Forelimb muscle (tissue), 1 donor: ENCODE measurements around the gene IGFBP5. TPM values are rescaled to one million over a fixed set of nuclear protein-coding genes. Genes with fewer than 3 reads are reported as not detected.

Experiments
- DNase-seq: peaks from one replicate; pipeline ENCODE4 v3.0.0-alpha.2; 2013; ENCODE audit warnings: low read depth
- polyA plus RNA-seq: library from polyadenylated mRNA; unstranded; fragments of 120-200 nt; gene quantifications from one replicate; pipeline ENCODE4 v1.2.1, GENCODE V29; 2013; ENCODE audit not compliant: insufficient read length

The IGFBP5 gene
- polyA plus RNA-seq, 1 donor: 468 TPM

DNA sequence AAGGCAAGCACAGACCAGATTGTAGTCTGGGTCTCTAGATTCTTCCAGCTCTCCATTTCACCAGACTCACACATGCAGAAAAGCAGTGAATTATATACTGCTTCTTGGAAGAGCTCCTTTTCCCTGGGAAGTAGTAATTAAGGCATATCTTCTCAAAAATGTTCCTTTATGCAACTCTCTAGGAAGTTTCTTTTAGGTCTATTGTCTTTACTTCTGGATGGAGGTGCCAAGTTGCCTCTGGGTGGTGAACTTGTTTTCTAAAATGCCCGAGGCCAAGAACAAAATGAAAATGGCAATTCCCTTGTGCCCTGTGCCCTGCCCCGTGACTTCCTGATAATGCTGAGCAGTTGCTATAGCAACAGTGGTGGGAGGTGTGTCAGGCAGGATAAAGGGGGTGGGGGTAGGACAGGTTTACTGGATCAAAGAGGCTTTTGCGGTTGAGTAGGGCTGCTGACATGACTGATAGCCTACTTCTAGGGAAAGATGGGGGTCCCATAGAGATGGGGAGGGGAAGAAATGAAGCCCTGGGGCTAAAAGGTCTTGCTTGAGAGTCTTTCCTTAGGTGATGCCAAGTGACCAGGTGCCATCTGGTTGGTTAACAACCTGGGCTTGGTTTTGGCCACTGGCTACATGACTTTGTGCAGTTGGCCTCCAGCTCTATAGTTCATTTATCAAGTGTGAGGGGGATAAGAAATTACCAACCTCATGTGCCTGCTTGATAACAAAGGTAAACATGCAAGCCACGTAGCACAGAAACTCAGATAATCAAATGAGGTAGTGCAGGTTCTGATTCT lies 50.3 kb downstream of the IGFBP5 start:
- DNase-seq: no peak

DNA sequence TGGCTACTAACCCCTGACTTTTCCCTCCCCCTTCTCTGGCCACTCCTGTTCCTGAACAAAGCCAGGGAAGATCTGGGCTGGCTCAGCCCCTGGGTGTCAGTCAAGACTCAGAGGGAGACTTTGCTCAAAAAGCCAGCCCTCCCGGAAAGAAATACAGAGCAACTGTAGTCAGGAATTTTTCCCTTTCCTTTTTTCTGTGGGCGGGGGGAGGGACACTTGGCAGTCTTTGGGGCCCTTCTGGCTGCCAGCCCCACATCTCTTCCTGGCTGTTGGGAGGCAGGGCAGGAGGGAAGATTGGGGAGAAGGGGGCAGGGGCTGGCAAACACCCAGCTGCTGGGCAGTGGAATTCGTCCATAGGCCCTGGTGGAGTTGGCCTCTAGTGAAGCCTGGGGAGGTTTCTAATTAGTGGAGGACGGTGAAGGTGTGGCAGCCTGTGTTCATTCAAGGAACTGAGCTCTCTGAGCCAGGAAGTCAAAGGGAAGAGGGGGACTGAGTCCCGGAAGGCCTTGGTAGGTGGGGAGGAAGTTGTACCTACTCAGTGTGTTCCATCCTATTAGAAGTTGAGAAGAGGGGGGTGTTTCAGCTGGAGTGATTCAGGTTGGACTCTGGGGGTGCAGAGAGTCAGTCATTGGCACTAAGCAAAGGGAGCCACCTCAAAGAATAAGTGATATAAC lies 51.2 kb downstream of the IGFBP5 start:
- no peak for DNase-seq

DNA sequence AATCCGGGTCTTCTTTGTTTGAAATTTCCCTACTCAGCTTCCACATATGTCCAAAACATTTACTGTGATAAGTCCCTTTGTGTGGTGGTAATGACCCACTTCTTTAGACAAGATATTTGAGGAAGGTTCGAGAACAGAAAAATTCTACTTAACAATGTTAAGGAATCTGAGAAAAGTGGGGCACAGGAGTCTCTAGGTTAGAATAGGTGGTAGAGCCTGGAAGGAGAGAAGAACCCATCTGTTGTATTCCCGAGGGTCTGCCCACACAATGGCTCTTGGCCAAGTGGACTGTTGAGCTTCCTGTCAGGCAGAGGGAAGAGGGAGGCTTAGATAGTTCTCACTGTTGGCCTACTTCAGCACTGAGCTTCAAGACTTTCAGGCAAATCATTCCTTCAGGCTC lies 57.9 kb downstream of the IGFBP5 start:
- DNase-seq: no peak

DNA sequence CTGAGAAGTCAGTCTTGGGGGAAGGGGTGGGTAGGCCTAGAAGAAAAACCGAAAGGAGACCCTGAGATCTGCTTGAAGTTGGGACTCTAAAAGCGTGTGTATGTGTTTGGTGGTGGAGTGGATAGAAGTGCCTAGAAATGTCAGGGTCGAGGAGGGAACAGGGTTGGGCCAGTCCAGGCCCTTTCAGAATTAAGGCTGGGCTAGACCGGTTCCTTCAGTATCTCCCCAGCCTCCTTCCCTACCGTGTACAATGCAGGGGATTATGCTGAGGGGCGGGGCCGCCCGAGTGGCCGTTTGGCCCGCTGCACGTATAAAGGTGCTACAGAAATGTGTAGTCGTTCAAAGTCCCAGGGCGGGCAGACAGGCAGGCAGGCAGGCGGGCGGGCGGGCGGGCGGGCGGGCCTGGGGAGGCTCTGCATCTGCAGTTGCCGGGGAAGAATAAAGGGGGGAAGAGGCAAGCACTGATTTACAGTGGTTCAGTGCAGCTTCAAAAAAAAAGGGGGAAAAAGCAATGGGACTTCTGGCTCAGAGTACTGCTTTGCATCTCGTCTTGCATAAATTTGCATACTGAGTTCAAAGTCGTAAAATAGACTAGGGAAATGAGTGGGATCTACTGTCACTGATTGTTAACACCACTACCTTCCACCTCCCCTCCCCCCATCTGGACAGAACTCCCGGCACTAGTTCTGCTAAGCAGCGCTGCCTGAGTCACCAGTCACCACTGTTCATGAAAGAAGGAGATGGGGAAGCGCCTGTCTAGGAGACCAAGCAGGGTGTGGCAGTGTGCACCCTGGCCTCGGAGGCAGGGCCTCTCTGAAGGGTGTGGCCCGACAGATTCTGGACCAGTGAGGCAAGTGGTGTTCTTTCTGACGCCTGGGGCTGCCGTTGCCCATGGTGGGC lies 58.5 kb downstream of the IGFBP5 start:
- DNase-seq: no peak

DNA sequence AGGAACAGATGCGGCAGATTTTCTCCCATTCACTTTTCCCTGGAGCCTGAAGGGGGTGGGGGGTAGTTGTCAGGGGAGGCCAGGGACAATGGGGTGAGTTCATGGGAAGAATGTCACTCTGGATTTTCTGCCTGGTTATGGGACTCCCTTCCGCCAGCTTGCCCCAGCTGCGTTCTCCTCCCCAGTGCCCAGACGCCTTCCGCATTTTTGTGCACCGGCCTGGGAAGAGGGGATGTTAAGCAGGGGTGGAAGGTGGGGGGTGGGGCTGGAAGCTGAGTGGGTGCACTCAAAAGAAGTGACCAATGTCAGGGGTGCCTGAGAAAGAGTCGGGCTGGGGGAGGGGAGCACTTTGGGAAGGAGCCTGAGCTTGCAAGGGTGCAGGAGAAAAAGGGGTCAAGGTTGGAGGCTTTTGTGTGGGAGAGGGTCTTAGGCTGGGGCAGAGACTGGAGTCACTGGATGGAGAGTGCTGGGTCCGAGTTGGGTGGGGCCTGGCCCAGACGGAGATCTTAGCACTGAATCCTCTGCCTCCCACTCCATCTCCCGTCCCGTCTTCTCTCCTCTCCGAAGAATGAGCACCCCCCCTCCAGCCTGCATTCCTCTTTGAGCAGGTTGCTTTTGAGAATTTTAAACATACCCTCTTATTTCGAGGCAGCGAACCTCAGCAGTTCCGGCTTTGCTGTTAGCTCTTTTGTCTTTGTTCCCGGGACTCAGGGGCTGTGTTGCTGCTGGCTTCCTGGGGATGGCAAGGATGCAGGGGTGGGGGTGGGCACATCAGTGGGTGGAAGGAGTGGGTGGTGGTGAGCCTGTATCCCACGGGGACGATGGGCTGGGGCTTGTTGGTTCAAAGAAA lies 59.4 kb downstream of the IGFBP5 start:
- DNase-seq: no peak

DNA sequence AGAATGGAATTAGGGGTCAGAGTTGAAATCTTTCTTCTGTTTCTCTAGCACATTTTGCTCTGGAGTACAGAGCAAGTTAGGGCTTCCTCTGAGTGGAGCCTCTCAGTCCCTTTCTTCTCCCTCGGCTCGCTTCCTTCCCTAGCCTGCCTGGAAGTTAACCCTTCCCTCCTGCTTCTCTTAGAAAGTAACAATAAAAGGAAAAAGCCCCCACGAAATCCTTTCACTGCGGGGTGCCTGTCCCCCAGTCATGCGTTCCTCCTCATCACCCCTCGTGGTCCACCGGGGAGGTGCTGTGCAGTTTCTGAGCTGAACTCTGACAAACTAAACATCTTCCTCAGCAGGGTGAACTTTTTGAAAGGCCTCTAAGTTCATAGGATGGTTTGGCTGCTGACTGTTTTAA lies 60.2 kb downstream of the IGFBP5 start:
- no peak for DNase-seq

DNA sequence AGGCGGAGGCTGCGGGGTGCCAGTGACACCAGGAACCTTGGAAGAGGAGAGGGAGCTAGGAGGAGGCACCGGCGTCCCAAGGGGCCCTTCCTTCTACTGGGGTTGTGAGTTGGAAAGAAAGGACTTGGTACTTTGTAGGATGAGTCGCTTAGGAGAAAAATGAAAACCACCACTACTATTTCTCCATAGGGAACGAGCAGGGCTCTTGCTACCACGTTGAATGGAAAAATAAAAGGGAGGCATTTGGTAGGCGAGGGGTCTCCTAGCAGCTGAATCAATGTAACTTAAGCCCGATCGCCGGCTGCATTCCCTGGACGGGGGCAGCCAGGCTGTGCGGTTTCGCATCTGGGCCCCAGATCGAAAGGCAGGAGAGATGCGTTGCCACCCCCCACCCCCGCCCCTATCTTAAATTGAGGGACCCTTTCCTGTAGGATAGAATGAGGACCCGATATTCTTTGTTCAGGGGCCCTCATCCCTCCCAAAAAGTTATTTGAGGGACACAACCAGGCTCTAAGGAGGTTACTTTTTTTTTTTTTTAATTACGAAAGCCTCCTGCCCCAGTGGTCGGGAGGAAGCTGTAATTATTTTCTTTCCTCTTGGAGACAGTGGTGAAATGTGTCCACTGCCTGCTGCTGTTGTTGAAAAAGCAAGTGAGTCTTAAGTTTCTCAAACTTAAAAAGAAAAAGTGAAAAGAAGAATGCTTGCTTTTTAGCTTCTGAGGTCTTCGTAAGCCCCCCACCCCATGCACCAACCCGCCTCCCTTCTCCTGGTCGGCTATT lies 60.8 kb downstream of the IGFBP5 start:
- DNase-seq: no peak

DNA sequence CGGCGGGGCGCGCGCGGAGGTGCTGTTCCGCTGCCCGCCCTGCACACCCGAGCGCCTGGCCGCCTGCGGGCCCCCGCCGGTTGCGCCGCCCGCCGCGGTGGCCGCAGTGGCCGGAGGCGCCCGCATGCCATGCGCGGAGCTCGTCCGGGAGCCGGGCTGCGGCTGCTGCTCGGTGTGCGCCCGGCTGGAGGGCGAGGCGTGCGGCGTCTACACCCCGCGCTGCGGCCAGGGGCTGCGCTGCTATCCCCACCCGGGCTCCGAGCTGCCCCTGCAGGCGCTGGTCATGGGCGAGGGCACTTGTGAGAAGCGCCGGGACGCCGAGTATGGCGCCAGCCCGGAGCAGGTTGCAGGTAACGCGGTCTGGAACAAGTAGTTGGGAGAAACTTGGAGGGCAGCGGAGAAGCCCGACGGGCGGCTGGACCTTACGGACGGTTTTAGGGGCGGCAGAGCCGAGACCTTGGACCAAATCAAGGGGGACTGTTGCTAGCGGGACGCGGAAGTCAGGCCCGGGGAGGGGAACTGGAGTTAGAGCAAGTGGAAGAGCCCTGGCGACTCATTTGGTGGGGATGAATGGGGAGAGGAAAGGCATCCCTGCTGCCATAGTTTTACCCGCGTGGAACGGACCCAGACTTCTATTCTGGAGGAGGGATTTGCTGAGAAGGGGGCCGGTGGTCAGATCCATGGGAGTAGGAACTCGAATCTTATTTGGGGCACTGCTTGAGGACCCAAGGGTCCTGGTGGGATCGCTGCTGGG lies 61.6 kb downstream of the IGFBP5 start:
- DNase-seq: no peak

DNA sequence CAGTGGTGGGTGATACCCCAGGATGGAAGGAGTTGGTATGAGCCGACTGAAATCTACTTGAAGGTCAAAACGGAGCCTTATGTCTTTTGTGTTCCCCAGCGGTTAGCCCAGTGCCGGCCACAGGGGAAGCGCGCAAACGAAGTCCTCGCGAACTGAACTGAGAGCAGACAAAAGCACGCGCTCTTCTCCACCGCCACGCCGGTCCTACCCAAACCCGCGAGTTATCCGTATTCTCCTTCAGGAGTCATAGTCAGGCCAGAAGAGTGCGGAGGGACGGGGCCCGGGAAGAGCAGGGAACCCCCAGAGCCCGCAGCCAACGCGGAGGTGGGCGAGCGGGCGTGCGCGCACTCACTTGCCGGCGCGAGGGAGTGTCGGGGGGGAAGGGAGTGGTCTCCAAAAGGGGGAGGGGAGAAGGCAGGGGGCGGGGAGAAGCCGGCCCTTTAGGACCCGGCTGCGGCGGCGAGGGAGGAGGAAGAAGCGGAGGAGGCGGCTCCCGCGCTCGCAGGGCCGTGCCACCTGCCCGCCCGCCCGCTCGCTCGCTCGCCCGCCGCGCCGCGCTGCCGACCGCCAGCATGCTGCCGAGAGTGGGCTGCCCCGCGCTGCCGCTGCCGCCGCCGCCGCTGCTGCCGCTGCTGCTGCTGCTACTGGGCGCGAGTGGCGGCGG lies 62.3 kb downstream of the IGFBP5 start, which contains the start of gene IGFBP2:
TSS of gene IGFBP2 (plus strand) at position 469 of the 664 bp plus-strand sequence. CDS start at position 573, 104 bp downstream.
- no peak for DNase-seq

DNA sequence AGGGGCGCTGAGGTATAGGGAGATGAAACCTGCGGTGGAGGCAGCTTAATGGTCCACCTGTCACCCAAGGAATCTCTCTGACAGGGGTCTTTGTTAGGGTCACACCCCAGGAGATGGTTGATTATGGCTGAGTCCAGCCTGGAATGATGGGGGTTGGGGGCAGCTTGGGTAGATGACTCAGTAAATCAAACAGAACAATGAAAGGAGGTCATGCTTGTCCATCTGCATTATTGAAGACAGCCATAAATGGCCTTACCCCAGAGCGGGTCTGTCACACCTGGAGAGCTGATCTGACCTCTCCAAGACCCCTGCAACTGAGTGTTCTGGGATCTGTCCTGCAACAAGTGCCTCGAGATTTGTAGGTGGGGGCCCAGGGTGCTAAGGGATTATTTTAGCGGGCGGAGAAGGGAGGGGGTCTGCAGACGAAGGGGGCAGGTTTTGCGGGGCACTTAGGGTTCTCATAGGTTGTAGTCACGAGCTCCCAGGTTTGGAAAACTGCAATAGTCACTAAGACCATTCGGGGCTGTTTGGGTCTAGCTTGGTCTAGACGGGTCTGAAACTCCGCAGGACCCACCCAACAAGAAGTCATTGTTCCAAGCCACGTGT lies 62.9 kb downstream of the IGFBP5 start:
- no peak for DNase-seq

DNA sequence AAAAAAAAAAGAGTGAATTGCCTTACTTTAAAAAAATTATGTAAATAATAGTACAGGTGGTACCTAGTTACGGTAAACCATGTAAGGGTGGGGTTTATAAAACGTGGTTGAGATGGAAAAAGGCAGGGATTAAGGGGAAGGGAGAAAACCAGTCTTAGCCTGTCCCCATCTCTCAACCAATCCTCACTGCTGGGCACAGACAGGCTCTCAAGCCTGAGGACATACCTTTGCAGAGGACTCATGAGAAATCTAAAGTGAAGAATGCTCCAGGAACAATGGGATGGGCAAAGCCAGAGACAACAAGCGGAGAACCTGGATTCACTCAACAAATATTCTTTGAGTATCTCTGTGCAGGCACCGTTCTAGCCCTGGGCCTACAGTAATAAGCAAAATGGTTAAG lies 65.6 kb downstream of the IGFBP5 start:
- DNase-seq: no peak

DNA sequence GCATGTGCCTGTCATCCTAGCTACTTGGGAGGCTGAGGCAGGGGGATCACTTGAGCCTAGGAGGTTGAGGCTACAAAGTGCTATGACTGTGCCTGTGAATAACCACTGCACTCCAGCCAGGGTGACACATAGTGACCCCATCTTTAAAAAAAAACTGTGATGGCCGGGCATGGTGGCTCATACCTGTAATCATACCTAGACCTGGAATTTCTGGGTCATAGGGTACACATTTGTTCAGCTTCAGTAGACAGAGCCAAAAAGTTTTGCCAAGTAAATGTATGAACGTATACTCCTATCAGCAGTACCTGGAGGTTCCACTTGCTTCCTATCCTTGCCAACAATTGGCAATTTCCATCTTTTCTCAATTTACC lies 68.5 kb downstream of the IGFBP5 start:
- DNase-seq: no peak

DNA sequence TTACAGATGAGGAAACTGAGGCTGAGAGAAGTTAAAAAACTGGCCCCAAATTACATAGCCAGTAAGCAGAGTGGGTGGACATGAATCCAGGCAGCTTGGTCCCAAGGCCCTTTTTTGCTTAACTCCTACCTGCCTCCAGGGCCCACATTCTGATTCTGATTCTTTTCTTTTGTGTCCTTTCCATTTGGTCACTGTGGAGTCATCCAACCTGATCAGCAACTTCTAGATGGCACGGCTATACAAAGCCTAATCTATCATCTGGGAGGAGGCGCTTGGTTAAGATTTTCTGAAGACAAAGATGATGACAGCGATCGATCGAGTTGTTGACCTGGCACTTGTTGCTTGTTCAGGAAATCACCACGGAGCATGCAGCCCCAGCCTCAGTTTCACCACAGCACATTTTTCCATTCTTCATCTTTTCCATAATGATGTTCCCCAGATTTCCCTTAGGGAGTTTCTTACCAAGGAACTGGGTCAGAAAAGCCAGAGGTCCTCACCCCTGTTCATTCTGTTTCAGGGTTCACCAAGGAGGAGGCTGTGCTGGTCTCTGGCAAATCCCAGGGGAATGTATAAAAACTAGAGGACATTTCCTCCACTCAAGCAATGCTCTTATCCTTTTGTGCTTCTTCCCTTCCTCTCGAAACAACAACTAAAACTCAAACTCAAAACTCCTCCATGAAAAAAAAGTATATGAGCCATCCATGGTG lies 69.0 kb downstream of the IGFBP5 start:
- DNase-seq: no peak

DNA sequence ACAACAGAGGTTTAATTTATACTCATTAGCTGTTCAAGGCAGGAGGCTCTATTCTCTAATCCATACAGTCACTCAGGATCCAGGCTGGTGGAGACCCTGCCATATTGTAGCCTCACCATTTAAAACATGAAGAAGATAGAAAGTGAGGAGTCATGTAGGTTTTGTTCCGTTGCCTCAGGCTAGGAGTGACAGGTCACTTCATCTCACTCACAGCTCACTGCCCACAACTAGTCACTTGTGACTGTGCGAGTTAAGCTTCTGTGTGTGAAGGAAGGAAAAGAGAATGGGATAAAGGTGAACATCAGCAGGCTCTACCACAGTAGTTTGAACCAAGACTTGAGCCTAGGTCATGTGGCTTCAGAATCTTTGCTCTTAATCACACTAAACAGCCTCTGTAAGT lies 71.1 kb downstream of the IGFBP5 start:
- no peak for DNase-seq

DNA sequence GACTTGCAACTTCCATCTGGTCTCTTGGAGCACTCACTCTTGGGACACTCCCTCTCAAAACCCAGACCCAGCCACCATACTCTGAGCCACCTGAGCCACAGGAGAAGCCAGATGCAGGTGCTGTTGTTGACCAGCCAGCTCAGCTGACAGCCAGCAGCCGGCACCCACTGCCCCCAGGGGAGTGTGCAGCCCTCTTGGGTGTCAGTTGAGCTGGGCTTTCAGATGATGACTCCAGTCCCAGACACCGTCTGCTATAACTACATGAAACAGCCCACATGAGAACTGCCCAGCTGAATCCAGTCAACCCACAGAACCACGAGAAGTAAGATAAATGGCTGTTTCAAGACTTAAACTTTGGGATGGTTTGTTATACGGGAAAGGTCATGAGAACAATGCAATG lies 72.8 kb downstream of the IGFBP5 start:
- no peak for DNase-seq
